ENCODE results near the gene GALNT1. TPM values are rescaled to one million over a fixed set of nuclear protein-coding genes. Genes with fewer than 3 reads are reported as not detected.

The GALNT1 gene
- total and polyA plus RNA-seq, 11 donors = 9.6 to 69.0 (median 42.7) TPM

DNA sequence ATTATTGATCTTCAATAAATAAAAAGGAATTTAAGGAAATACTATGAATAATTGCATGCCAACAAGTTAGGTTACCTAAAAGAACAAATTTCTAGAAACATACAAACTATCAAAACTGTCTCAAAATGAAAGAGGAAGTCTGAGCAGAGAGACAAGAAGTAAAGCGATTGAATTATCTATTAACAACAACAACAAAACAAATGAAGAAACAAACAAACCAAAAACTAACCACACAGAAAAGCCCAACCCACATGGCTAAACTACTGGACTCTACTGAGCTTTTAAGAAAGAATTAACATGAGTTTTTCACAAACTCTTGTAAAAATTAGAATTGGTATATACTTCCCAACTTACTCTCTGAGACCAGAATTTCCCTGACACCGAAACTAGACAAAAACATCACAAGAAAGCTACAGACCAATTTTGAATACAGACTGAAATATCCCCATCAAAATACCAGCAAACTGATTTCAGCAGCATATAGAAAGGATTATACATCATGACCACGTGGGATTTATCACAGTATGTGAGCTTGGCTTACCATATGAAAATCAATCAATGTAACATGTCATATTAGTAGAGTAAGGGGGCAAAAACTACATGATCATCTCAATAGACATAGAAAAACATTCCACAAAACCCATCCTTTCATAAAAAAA lies 16.6 kb upstream of the GALNT1 start:
- Histone ChIP-seq H3K36me3 (no peaks in the 10 kb centered on the region), H3K9me3 (no peaks in the 10 kb centered on the region), H3K27me3 (no peaks in the 10 kb centered on the region), H3K4me3 (no peak overlapping the region), H3K27ac (no peak overlapping the region), H3K4me1 (no peaks in the 10 kb centered on the region)
- 68 to 80% (median 76%) methylated on average over 3 of the region's 3 CpGs for WGBS, 4 donors
- no peak for DNase-seq
- TF ChIP-seq, protein P1, sequence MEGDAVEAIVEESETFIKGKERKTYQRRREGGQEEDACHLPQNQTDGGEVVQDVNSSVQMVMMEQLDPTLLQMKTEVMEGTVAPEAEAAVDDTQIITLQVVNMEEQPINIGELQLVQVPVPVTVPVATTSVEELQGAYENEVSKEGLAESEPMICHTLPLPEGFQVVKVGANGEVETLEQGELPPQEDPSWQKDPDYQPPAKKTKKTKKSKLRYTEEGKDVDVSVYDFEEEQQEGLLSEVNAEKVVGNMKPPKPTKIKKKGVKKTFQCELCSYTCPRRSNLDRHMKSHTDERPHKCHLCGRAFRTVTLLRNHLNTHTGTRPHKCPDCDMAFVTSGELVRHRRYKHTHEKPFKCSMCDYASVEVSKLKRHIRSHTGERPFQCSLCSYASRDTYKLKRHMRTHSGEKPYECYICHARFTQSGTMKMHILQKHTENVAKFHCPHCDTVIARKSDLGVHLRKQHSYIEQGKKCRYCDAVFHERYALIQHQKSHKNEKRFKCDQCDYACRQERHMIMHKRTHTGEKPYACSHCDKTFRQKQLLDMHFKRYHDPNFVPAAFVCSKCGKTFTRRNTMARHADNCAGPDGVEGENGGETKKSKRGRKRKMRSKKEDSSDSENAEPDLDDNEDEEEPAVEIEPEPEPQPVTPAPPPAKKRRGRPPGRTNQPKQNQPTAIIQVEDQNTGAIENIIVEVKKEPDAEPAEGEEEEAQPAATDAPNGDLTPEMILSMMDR (IDR thresholded peaks at IDR 0.05) = no peak
- no peak for TF ChIP-seq POLR2A (IDR thresholded peaks at IDR 0.05)
- intact Hi-C loops (cut with DNase I) = no loop called here
- no peak for ATAC-seq

DNA sequence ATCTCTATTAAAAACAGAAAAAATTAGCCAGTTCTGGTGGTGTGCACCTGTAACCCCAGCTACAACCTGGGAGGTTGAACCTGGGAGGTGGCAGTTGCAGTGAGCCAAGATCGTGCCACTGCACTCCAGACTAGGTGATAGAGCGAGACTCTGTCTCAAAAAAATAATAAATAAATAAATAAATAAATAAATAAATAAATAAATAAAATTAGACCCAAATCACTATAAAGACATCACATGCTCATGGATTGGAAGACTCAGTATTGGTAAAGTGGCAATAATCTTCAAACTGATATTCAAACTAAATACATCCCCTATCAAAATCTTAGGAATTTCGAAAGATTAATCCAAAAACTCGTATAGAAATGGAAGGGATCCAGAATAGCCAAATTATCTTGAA lies 15.5 kb upstream of the GALNT1 start:
- TF ChIP-seq POLR2A (IDR thresholded peaks at IDR 0.05) = no peak
- TF ChIP-seq, protein P1 (IDR thresholded peaks at IDR 0.05) = no peak
- intact Hi-C loops (cut with DNase I) = no loop called here
- no peaks in the 10 kb centered on the region for H3K27me3 ChIP-seq

DNA sequence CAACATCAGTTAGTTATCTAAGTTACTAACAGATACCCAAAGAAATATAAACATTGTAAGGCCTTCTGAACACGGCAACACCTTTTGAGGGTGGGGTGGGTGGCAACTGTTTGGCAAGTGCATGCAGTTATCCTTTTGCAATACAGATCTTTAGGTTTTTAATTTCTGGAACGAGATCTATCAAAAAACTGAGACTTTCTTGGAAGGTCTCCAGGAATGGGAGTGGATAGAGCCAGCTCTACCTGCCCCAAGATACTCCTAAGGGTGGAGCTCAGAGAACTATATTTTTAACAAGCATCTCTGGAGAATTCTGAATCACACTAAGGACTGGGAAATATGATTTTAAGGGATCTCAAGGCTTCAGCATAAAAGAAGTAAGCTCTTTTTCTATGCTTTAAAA lies 11.4 kb upstream of the GALNT1 start:
- Histone ChIP-seq H3K4me1 (peaks cover 0 to 8% (median 0%) of the 10 kb centered on the region in 12 donors), H3K27me3 (no peaks in the 10 kb centered on the region), H3K4me3 (no peak overlapping the region), H3K9me3 (no peaks in the 10 kb centered on the region), H3K27ac (no peak overlapping the region), H3K36me3 (no peaks in the 10 kb centered on the region)
- TF ChIP-seq POLR2A (IDR thresholded peaks at IDR 0.05) = no peak
- TF ChIP-seq, protein P1 (IDR thresholded peaks at IDR 0.05) = no peak
- ATAC-seq (no peak), DNase-seq (no peak)
- intact Hi-C loops (cut with DNase I) = loop anchor here in 5 of 10 donors (5.0 to 10.0 kb wide), 5 partner anchors 65 to 158 kb away; partner anchors contain the start of gene INO80C (in 1 of the 5)
- 82 to 90% (median 84%) methylated on average over 2 of the region's 2 CpGs for WGBS, 4 donors

More for the DNA sequence above, 15.5 kb upstream of the GALNT1 start:
- H3K4me1 ChIP-seq = no peaks in the 10 kb centered on the region
- H3K27ac ChIP-seq = no peak overlapping the region
- 86 to 92% (median 89%) methylated on average over 4 of the region's 4 CpGs for WGBS, 4 donors
- DNase-seq (no peak), ATAC-seq (no peak)
- no peaks in the 10 kb centered on the region for H3K36me3 ChIP-seq
- H3K4me3 ChIP-seq = no peak overlapping the region
- H3K9me3 ChIP-seq = no peaks in the 10 kb centered on the region

DNA sequence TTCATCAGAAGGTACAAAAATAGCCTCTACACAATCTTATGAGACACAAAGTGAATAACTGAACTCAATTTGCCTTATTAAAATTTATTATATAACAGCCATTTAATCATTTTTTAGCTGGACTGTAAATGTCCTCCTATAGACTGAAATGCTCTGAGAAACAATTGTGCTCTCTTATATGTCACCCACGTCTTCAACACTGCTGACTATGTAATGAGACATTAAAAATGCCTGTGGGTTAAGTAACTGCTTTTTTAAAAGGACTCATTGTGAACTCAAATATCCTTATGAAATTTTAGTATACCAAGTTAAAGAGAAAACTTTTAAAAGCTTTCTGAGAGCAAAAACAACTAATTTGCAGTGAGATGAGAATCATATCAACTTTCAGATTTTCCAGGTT lies 10.4 kb upstream of the GALNT1 start:
- TF ChIP-seq, protein P1 (IDR thresholded peaks at IDR 0.05) = no peak
- no peak for TF ChIP-seq POLR2A (IDR thresholded peaks at IDR 0.05)
- no peak overlapping the region for H3K27ac ChIP-seq
- H3K36me3 ChIP-seq = no peaks in the 10 kb centered on the region
- H3K9me3 ChIP-seq = no peaks in the 10 kb centered on the region
- intact Hi-C loops (cut with DNase I) = loop anchor here in 5 of 10 donors (5.0 to 10.0 kb wide), 5 partner anchors 66 to 159 kb away; partner anchors contain the start of gene INO80C (in 1 of the 5)
- peaks cover 0 to 8% (median 0%) of the 10 kb centered on the region in 12 donors for H3K4me1 ChIP-seq
- no peak for DNase-seq
- H3K4me3 ChIP-seq = no peak overlapping the region
- 83 to 90% (median 85%) methylated on average over 1 of the region's 1 CpG for WGBS, 4 donors
- ATAC-seq = no peak
- H3K27me3 ChIP-seq = no peaks in the 10 kb centered on the region
